HL-60 (cell line): ENCODE results near the gene ASIC3.

Experiments
- GABPA ChIP-seq: IDR thresholded peaks from 2 replicates; pipeline ENCODE4 v1.6.1; 2012; ENCODE audit warnings: low read depth
- POLR2AphosphoS5 ChIP-seq: IDR thresholded peaks from 2 replicates; pipeline ENCODE4 v1.6.1; 2012; ENCODE audit warnings: low read depth
- REST ChIP-seq: IDR thresholded peaks from 2 replicates; pipeline ENCODE4 v1.6.1; 2012; ENCODE audit warnings: low read depth; ENCODE audit not compliant: insufficient replicate concordance
- SPI1 ChIP-seq: IDR thresholded peaks from 2 replicates; pipeline ENCODE4 v1.6.1; 2012; ENCODE audit warnings: low read depth, mild to moderate bottlenecking, borderline replicate concordance
- TF ChIP-seq, protein P1 (sequence below): IDR thresholded peaks from one replicate; pipeline ENCODE4 v1.5.1; 2011; ENCODE audit warnings: low read length, control low read depth, inconsistent platforms; ENCODE audit not compliant: insufficient read depth

GRCh38 chr7:151043959-151044358, 4.4 kb upstream of the ASIC3 start:
- TF ChIP-seq REST (no peak), POLR2AphosphoS5 (no peak), SPI1 (no peak), GABPA (no peak)
- TF ChIP-seq, protein P1, sequence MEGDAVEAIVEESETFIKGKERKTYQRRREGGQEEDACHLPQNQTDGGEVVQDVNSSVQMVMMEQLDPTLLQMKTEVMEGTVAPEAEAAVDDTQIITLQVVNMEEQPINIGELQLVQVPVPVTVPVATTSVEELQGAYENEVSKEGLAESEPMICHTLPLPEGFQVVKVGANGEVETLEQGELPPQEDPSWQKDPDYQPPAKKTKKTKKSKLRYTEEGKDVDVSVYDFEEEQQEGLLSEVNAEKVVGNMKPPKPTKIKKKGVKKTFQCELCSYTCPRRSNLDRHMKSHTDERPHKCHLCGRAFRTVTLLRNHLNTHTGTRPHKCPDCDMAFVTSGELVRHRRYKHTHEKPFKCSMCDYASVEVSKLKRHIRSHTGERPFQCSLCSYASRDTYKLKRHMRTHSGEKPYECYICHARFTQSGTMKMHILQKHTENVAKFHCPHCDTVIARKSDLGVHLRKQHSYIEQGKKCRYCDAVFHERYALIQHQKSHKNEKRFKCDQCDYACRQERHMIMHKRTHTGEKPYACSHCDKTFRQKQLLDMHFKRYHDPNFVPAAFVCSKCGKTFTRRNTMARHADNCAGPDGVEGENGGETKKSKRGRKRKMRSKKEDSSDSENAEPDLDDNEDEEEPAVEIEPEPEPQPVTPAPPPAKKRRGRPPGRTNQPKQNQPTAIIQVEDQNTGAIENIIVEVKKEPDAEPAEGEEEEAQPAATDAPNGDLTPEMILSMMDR, result no peak
